OCI-M2 (cell line): Measurements from ENCODE around the gene CYB5A.

Source experiments
- DNase-seq: peaks from one replicate; lab custom pipeline; 2025; ENCODE audit not compliant: unreplicated experiment; lab: John Stamatoyannopoulos, UW

The CYB5A gene

GRCh38 chr18:74278058-74278457 lies 13.7 kb downstream of the CYB5A start:
- DNase-seq = no peak

GRCh38 chr18:74277296-74277695 lies 14.5 kb downstream of the CYB5A start:
- DNase-seq = no peak

- DNase-seq = no peak
Measured at GRCh38 chr18:74276609-74277008, 15.2 kb downstream of the CYB5A start.

GRCh38 chr18:74275736-74276135 lies 16.0 kb downstream of the CYB5A start:
- DNase-seq = no peak

GRCh38 chr18:74274700-74275099 lies 17.1 kb downstream of the CYB5A start:
- no peak for DNase-seq

GRCh38 chr18:74273394-74273793 lies 18.4 kb downstream of the CYB5A start:
- DNase-seq = no peak

- DNase-seq = no peak
Measured at GRCh38 chr18:74271635-74272034, 20.1 kb downstream of the CYB5A start.

GRCh38 chr18:74268933-74269620 lies 22.7 kb downstream of the CYB5A start:
- no peak for DNase-seq

- no peak for DNase-seq
Measured at GRCh38 chr18:74268175-74268574, 23.6 kb downstream of the CYB5A start.

- DNase-seq = no peak
Measured at GRCh38 chr18:74266161-74266560, 25.6 kb downstream of the CYB5A start.

- DNase-seq = no peak
Measured at GRCh38 chr18:74265546-74266098, 26.1 kb downstream of the CYB5A start.

- no peak for DNase-seq
Measured at GRCh38 chr18:74264303-74265020, 27.3 kb downstream of the CYB5A start.

GRCh38 chr18:74261053-74261713 lies 30.6 kb downstream of the CYB5A start:
- DNase-seq = no peak

- DNase-seq = no peak
Measured at GRCh38 chr18:74259347-74259746, 32.4 kb downstream of the CYB5A start.

GRCh38 chr18:74257083-74257482 lies 34.7 kb downstream of the CYB5A start:
- DNase-seq = no peak

- DNase-seq = no peak
Measured at GRCh38 chr18:74256190-74256589, 35.6 kb downstream of the CYB5A start.

GRCh38 chr18:74255131-74255616 lies 36.6 kb downstream of the CYB5A start:
- DNase-seq = no peak

GRCh38 chr18:74252039-74252395 lies 39.7 kb downstream of the CYB5A start:
- DNase-seq = no peak

- no peak for DNase-seq
Measured at GRCh38 chr18:74251297-74252038, 40.3 kb downstream of the CYB5A start.

GRCh38 chr18:74250131-74250530 lies 41.6 kb downstream of the CYB5A start:
- no peak for DNase-seq
